Measurements from ENCODE around the gene NAP1L4.

NAP1L4 gene

GRCh38 chr11:3010521-3011275, 18.6 kb upstream of the NAP1L4 start:
- no peak for TF ChIP-seq CTCF (IDR thresholded peaks at IDR 0.05; ENCODE audit: extremely low read depth, missing control alignments)
- no peak for DNase-seq (ENCODE audit: low spot score)

- no peak for TF ChIP-seq CTCF (IDR thresholded peaks at IDR 0.05; ENCODE audit: extremely low read depth, missing control alignments)
- no peak for DNase-seq (ENCODE audit: low spot score)
Measured at GRCh38 chr11:3010004-3010403, 17.9 kb upstream of the NAP1L4 start.

- no peak for TF ChIP-seq CTCF (IDR thresholded peaks at IDR 0.05; ENCODE audit: extremely low read depth, missing control alignments)
- no peak for DNase-seq (ENCODE audit: low spot score)
Measured at GRCh38 chr11:3009481-3009880, 17.4 kb upstream of the NAP1L4 start.

- no peak for TF ChIP-seq CTCF (IDR thresholded peaks at IDR 0.05; ENCODE audit: extremely low read depth, missing control alignments)
- DNase-seq (ENCODE audit: low spot score) = no peak
Measured at GRCh38 chr11:3008746-3009336, 16.7 kb upstream of the NAP1L4 start.

- no peak for TF ChIP-seq CTCF (IDR thresholded peaks at IDR 0.05; ENCODE audit: extremely low read depth, missing control alignments)
- DNase-seq (ENCODE audit: low spot score) = no peak
Measured at GRCh38 chr11:3007404-3008010, 15.4 kb upstream of the NAP1L4 start.

- TF ChIP-seq CTCF (IDR thresholded peaks at IDR 0.05; ENCODE audit: extremely low read depth, missing control alignments) = no peak
- DNase-seq (ENCODE audit: low spot score) = no peak
Measured at GRCh38 chr11:3006505-3007260, 14.6 kb upstream of the NAP1L4 start.

- DNase-seq (ENCODE audit: low spot score) = no peak
- TF ChIP-seq CTCF (IDR thresholded peaks at IDR 0.05; ENCODE audit: extremely low read depth, missing control alignments) = no peak
Measured at GRCh38 chr11:3004481-3004880, 12.4 kb upstream of the NAP1L4 start.
